T-helper 17 cell (primary cell): ENCODE data around the gene NACC2. TPM values are rescaled to one million over a fixed set of nuclear protein-coding genes. Genes with fewer than 3 reads are reported as not detected.

Experiments
- ATAC-seq: fragments of 150-1000 bp; cut with Tn5 transposase; 2 replicates; pipeline ENCODE4 v1.10.0; 2021; ENCODE audit warnings: mild to moderate bottlenecking, moderate library complexity
- DNase-seq, 3 donors: peaks; one replicate each; pipeline versions ENCODE4 v3.0.0 to v3.0.0-alpha.2; 2020 to 2021
- H3K9me3 ChIP-seq: one replicate; pipeline ENCODE4 v1.7.0; 2013; ENCODE audit warnings: low read length, mild to moderate bottlenecking; ENCODE audit not compliant: control insufficient read depth, poor library complexity, severe bottlenecking
- H3K27ac Mint-ChIP-seq: one replicate; pipeline ENCODE4 v1.8.0; 2022; ENCODE audit warnings: mild to moderate bottlenecking, moderate library complexity, mixed read lengths
- H3K27me3 Mint-ChIP-seq: one replicate; pipeline ENCODE4 v1.8.0; 2022; ENCODE audit warnings: mixed read lengths
- H3K36me3 Mint-ChIP-seq: one replicate; pipeline ENCODE4 v1.8.0; 2022; ENCODE audit warnings: low read depth, mixed read lengths
- H3K4me1 Mint-ChIP-seq: one replicate; pipeline ENCODE4 v1.8.0; 2022; ENCODE audit warnings: mild to moderate bottlenecking, mixed read lengths
- H3K4me3 Mint-ChIP-seq: one replicate; pipeline ENCODE4 v1.8.0; 2022; ENCODE audit warnings: mild to moderate bottlenecking, moderate library complexity, mixed read lengths
- total RNA-seq, 4 donors: library from RNA in 2 of 4; stranded (reverse) in 2 of 4; gene quantifications; one replicate each; pipeline ENCODE4 v1.2.3 and lab custom pipeline; 2022 to 2026

The NACC2 gene
- total RNA-seq, 2 donors from 2014 or later: 5.8 to 5.9 TPM

DNA sequence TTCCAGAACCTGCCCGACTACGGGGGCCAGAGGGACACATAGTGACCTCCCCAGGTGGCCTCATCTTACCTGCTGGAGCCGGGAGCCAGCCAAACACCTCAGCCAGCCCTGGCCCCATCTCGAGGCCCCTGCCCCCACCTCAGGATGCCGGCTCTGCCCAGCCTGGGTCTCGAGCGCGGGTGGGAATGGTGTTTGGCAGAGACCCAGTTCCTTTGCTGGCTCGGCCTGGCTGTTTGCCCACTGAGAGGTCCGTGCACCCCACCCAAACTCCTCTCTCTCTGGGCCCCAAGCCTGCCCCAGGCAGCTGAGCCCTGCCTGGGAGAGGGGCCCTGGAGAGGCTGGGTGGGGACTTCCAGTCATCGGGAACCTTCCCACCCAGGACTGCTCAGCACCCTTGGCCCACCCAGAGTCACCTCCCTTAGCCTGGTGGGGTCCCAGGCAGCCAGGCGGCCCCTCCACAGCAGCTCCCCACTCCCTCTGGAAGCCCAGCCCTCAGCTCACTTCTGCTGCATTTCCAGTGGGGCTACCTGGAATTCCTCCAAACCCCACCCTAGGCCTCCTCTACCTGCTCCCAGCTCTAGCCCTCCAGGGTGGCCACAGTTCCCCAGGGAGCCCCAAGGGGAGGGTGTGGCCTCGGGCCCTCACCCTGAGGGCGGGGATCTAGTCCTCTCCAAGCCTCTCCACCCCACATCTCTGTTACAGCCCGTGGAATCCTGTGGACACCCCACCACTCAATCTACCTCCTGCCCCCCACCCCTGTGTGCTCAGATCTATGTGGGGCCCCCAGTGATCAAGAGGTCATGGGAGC is 91.5 kb downstream of the NACC2 start:
- H3K9me3 ChIP-seq: no peaks in the 10 kb centered on the region
- Mint-ChIP-seq H3K36me3 (no peaks in the 10 kb centered on the region), H3K4me3 (no peak overlapping the region), H3K4me1 (peaks cover 4% of the 10 kb centered on the region), H3K27me3 (no peaks in the 10 kb centered on the region), H3K27ac (no peak overlapping the region)
- no peak for ATAC-seq
- DNase-seq: no peak

DNA sequence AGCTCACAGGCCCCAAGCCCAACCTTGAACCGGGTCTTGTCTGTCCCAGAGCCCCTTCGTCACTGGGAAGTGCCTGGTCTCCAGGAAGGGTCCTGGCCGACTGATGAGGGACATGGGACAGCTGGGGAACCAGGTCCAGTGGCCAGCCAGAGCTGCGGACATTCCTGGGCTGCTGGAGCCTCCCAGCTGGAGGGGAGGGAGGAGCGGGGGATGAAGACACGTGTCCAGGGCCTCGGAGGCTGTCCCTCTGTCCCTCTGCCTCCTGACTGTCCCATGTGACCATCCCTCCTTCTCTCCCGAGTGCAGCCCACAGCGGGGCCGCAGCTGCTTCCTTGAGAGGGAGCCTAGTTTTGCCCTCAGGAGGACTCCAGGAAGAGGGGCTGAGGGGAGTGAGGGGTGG is 92.2 kb downstream of the NACC2 start:
- ATAC-seq: no peak
- no peaks in the 10 kb centered on the region for H3K36me3 Mint-ChIP-seq
- H3K4me1 Mint-ChIP-seq: peaks cover 4% of the 10 kb centered on the region
- no peak overlapping the region for H3K27ac Mint-ChIP-seq
- no peak overlapping the region for H3K4me3 Mint-ChIP-seq
- no peak for DNase-seq
- H3K9me3 ChIP-seq: no peaks in the 10 kb centered on the region
- no peaks in the 10 kb centered on the region for H3K27me3 Mint-ChIP-seq

DNA sequence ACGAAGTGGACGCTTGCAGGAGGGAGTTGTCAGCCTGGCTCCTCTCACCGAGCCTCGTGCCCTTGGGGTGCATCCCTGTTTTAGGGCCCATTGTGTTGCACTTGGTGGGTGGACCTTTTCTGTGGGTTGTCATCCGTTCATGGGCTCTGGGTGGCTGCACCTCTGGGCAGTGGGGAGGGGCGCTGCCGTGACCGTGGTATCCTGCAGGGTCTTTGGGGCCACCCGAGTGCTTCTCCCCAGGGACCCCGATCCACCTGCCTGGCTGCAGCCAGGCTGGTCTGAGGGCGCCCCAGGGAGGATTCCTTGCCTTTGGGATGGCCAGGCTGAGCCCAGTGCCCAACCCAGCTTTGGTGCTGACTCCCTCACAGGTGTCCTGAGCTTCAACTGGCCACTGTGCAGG is 92.9 kb downstream of the NACC2 start:
- DNase-seq (no peak), ATAC-seq (no peak)
- Mint-ChIP-seq H3K4me1 (peaks cover 4% of the 10 kb centered on the region), H3K27me3 (no peaks in the 10 kb centered on the region), H3K36me3 (no peaks in the 10 kb centered on the region), H3K4me3 (no peak overlapping the region), H3K27ac (no peak overlapping the region)
- no peaks in the 10 kb centered on the region for H3K9me3 ChIP-seq

DNA sequence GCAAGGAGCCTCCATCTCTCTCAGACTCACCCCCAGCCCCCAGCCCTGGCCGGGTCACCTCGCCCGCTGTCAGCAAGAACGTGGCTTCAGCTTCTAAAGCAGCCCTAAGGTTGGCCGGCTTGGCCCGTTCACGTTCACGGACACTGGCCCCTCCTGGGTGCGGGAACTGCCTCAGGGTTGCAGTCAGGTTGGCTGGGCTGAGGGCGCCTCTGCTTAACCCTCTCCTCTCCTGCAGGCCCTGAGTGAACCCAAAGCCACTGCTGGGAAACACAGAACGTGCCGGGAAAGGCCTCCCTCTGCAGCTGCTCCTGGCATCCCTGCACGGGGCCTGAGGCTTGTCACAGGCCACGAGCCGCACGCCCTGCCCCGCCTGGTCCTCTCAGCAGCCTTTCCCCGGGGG is 93.9 kb downstream of the NACC2 start:
- Mint-ChIP-seq H3K4me1 (peaks cover 4% of the 10 kb centered on the region), H3K4me3 (no peak overlapping the region), H3K27me3 (no peaks in the 10 kb centered on the region), H3K27ac (no peak overlapping the region), H3K36me3 (no peaks in the 10 kb centered on the region)
- ATAC-seq (no peak), DNase-seq (no peak)
- no peaks in the 10 kb centered on the region for H3K9me3 ChIP-seq

DNA sequence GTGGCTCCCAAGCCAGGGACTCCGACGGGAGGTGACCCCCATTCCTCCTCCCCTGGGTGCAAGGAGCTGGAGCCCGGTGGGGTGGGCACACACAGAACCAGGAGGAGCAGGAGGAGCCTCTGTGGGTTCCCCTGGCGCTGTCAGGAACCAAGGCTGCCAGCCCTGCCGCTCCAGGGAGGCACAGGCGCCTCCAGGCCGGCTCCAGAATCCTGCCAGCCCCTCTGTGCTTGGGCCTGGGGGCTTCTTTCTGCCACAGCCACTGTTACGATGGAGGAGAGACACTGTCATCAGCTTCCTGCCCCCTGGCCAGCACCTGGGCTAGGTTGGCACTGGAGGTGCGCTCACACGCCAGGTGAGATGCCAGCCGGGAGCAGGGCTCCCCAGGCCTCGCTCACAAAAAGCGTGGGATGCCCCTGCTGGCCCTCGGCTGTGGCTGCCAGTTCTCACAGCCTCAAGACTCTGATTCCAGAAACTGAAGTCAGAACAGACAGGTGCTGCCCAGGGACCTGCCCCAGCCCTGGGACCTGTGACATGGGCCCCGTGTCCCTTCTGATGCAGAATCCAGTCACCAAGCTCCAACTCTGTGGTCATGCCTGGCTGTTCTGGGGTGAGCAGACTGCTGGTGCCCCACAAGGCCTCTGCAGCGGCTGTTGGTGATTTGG is 96.5 kb downstream of the NACC2 start:
- no peak overlapping the region for H3K4me3 Mint-ChIP-seq
- H3K9me3 ChIP-seq: no peaks in the 10 kb centered on the region
- no peaks in the 10 kb centered on the region for H3K36me3 Mint-ChIP-seq
- H3K27me3 Mint-ChIP-seq: no peaks in the 10 kb centered on the region
- H3K27ac Mint-ChIP-seq: no peak overlapping the region
- DNase-seq (no peak), ATAC-seq (no peak)
- H3K4me1 Mint-ChIP-seq: peaks cover 7% of the 10 kb centered on the region

DNA sequence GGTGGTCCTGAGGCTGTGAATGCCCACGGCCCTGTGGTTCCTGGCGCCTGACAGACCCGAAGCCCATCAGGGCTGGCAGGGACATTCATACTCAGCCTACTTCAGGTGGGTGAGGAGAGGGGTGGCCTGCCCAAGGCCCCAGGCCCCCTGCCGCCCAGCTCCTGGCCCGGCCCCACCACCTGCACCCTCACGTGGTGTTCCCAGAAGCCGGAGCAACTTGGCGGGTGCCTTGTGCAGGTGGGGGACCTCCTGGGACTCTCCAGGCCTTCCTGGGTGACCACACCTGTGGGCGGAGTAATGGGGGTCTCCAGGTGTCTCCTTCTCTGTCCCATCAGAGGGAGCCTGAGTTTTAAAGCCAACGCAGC is 97.1 kb downstream of the NACC2 start:
- H3K9me3 ChIP-seq: no peaks in the 10 kb centered on the region
- no peaks in the 10 kb centered on the region for H3K27me3 Mint-ChIP-seq
- DNase-seq: no peak

DNA sequence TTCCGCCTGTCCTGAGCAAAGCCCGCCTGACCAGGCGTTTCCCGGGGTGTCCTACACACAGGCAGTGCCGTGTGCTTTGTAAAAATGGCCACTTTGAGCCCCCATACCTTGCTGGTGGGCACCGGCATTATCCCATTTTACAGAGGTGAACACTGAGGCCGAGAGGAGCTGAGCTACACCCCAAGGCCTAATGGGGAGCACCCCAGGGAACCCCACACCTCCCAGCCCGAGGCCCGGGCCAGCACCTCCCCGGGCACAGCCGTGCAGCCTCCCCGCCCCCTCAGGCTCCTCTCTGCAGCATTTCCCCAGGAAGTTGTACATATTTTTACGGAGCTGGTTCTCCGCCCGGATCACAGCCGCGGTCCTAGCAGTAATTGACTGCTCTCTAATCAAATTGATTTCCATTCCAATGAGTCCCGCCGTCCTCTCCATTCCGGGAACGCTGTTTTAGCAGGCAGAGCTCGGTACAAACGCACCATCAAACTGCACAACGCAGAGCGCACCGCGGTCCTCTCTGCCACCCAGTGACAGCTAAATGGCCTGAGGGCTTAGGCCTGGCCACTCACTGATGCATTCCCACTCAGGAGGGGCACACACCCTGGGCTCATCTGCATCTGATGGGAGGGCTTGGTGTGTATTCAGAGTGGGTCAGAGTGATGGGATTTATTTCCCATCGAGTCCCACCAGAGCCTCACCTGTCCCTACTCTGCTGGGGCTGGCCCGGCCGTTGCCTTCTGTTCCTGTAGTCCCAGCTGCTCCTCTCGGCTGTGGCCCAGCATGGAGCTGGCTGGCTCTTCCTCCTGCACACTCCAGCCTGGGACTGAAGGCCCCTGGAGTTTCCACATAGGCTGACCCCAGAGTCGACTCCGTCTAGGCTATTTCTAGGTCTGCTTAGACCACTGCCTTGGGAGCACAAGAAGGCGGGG is 97.7 kb downstream of the NACC2 start:
- H3K27ac Mint-ChIP-seq: no peak overlapping the region
- H3K27me3 Mint-ChIP-seq: no peaks in the 10 kb centered on the region
- H3K9me3 ChIP-seq: no peaks in the 10 kb centered on the region
- no peak overlapping the region for H3K4me3 Mint-ChIP-seq
- ATAC-seq (no peak), DNase-seq (no peak)
- H3K4me1 Mint-ChIP-seq: peaks cover 9% of the 10 kb centered on the region
- H3K36me3 Mint-ChIP-seq: no peaks in the 10 kb centered on the region

More for the DNA sequence above, 97.1 kb downstream of the NACC2 start:
- no peak overlapping the region for H3K27ac Mint-ChIP-seq
- no peak overlapping the region for H3K4me3 Mint-ChIP-seq
- no peak for ATAC-seq
- peaks cover 7% of the 10 kb centered on the region for H3K4me1 Mint-ChIP-seq
- H3K36me3 Mint-ChIP-seq: no peaks in the 10 kb centered on the region

DNA sequence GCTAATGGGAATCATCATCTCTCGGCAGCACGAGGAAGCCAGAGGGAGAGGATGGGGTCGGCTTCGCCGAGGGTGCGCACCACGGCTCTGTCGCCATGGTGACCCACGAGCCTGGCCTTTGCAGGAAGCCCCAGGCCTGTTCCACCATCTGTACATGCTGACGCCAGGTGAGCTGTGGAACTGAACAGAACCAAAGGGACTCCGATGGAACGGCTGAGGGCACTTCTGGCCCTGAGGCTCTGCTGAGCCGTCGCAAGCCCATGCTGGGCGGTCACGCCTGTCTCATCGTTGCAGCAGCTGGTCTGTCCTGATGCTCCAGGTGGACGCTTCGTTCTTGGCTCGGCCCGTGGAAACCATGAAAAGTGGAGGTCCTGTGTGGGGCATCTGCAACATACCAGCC is 99.3 kb downstream of the NACC2 start:
- Mint-ChIP-seq H3K27ac (no peak overlapping the region), H3K36me3 (no peaks in the 10 kb centered on the region), H3K4me3 (no peak overlapping the region), H3K27me3 (no peaks in the 10 kb centered on the region), H3K4me1 (peaks cover 14% of the 10 kb centered on the region)
- DNase-seq (no peak), ATAC-seq (no peak)
- no peaks in the 10 kb centered on the region for H3K9me3 ChIP-seq

DNA sequence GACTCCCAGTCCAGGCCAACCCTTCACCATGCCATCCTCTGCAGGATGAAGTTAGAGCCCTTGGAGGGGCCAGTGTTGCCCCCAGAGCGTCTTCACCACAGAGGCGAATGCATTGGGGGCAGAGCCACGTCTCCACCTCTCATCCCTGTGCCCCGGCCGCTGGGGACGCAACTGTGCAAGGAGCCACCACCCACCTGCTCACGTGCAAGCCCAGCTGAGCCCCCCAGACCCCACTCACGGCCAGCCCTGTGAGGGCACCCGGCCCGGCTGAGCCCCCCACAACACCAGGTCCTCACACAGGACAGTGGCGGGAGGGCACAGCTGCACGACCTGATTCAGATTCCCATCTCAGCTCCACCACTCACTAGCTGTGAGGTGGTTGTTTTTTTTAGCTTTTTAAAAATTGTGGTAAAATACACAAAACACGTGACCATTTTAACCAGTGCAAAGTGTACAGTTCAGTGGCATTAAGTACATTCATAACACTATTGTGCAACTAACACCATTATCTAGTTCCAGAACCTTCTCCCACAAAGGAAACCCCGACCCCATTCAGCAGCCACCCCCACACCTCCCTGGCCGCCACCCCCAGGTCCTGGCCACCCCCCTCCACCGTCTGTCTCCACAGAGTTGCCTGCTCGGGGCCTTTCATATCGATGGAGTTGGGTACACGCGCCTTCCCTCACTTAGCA is 100.4 kb downstream of the NACC2 start:
- Mint-ChIP-seq H3K36me3 (no peaks in the 10 kb centered on the region), H3K4me3 (no peak overlapping the region), H3K27ac (no peak overlapping the region), H3K4me1 (peaks cover 16% of the 10 kb centered on the region), H3K27me3 (no peaks in the 10 kb centered on the region)
- ATAC-seq: no peak
- DNase-seq: no peak
- no peaks in the 10 kb centered on the region for H3K9me3 ChIP-seq

DNA sequence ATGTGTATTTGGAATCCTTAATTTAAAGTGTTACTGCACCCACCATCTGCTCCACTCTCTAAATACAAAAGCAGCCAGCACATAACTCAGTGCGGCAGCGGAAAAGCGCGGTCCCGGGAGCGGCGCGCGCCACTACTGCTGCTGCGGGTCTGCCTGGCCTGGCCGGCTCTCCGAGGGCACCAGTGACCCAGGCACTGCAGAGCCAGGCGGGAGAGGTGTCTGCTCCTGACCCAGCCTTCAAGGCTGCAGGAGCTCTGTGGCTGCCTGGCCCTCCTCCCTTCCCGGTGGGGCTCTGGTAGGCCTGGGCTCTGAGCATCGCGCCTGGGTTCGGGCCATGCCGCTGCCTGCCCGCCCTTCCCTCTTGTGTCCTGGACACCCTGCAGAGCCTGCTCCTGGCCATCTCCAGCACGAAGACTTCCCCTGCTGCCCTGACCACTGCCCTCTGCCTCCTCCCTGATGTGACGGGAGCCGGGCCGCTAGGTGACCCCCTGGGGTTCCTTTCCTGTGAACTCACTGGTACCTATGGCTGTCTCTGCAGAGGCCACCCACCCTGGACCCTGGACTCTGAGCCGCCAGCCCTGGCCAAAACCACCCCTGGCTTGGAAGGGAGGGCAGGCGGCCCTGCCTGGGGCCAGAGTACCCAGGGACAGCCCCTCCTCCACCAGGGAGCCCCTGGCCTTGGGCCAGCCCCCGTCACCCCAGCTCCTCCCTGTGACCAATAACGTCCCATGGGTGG is 101.2 kb downstream of the NACC2 start:
- DNase-seq: no peak
- peak overlapping the region; percentile 28 for H3K4me3 Mint-ChIP-seq
- H3K4me1 Mint-ChIP-seq: peaks cover 16% of the 10 kb centered on the region
- no peak overlapping the region for H3K27ac Mint-ChIP-seq
- H3K9me3 ChIP-seq: no peaks in the 10 kb centered on the region
- no peaks in the 10 kb centered on the region for H3K27me3 Mint-ChIP-seq
- ATAC-seq: no peak
- H3K36me3 Mint-ChIP-seq: no peaks in the 10 kb centered on the region

DNA sequence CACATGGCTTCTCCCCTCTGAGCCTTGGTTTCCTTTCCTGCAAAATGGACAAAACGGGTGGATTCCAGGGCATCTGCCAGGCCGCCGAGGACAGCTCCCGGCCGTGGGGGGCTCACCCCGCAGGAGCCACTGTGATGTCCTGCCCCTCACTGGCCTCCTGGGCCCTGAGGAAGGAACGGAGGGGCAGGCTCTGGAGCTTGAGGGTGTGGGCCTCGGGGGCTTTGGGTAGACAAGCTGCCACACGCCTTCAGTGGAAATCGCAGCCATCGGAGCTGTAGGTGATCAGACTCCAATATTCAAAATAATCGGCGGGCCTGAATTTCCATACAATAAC is 101.7 kb downstream of the NACC2 start:
- no peaks in the 10 kb centered on the region for H3K36me3 Mint-ChIP-seq
- H3K4me3 Mint-ChIP-seq: peak overlapping the region; percentile 28
- DNase-seq: no peak

DNA sequence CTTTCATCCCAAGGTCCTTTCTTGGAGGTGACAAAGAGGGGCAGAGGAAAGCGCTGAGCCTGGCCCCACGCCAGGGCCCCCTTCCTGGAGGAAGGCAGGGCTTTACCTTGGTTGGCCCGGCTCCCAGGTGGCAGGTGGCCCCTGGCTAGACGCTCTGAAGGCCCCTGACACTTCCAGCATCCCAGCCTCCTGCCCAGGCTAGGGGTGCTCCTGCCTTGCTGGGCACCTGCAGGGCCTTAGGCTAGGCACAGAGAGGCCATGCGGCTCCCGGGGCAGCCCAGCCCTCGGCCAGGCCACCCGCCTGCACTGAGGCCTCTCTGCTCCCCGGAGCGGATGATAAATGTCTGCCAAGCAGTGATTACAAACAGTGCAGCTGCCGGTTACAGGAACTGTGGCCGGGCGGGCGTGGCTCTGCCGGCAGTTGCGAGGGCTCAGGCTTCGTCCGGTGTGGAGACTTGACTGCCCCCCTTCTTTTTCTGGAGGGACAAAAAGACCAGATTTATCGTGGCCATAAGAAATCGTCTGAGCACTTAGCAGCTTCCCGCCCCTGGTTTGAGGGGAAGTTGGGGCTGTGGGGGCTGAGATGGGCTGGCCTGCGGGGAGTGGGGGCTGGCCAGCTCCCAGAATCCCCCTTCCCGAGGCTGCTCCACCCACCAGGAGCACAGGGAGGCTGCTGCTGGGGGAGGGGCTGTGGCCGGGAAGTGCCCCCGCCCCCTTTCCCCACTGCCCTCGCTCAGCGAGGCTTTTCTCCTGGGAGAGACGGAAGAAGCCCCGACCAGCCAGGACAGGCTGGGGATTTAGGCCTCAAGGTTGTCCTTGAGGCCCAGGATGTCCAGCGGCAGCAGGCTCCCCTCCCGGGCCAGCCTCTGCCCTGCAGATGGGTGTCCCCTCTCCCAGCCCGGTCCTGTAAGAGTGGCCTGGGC is 102.3 kb downstream of the NACC2 start:
- no peak overlapping the region for H3K27ac Mint-ChIP-seq
- H3K9me3 ChIP-seq: no peaks in the 10 kb centered on the region
- DNase-seq (no peak), ATAC-seq (peak; percentile 56)
- no peaks in the 10 kb centered on the region for H3K36me3 Mint-ChIP-seq
- no peaks in the 10 kb centered on the region for H3K27me3 Mint-ChIP-seq
- H3K4me3 Mint-ChIP-seq: peak overlapping the region; percentile 56
- H3K4me1 Mint-ChIP-seq: peaks cover 16% of the 10 kb centered on the region

More for the DNA sequence above, 101.7 kb downstream of the NACC2 start:
- ATAC-seq: no peak
- Mint-ChIP-seq H3K27me3 (no peaks in the 10 kb centered on the region), H3K27ac (no peak overlapping the region), H3K4me1 (peaks cover 16% of the 10 kb centered on the region)
- H3K9me3 ChIP-seq: no peaks in the 10 kb centered on the region
